Measurements from ENCODE around the gene ID3.
A peak's percentile ranks its signal among the peaks of the same experiment; 100 is the strongest.

Gene ID3

GRCh38 chr1:23558140-23558871 is 995 bp downstream of the ID3 start (continued):
- TF ChIP-seq ZBTB48 (tag by site-specific recombination; IDR thresholded peaks at IDR 0.05) (peak; percentile 38; the same call in 1 of the 2 replicates), OSR2 (tag by site-specific recombination; IDR thresholded peaks at IDR 0.05) (peak; percentile 73), ZNF146 (tag by site-specific recombination; IDR thresholded peaks at IDR 0.05) (no peak), ZSCAN30 (tag by site-specific recombination; IDR thresholded peaks at IDR 0.05) (0 out of 2 replicates have a peak, but pooled peaks have one; percentile 27), INSM2 (tag by site-specific recombination; IDR thresholded peaks at IDR 0.05) (peak; percentile 57; the same call in 1 of the 2 replicates), KLF8 (tag by site-specific recombination; IDR thresholded peaks at IDR 0.05) (peak; percentile 96), ZNF785 (tag by site-specific recombination; IDR thresholded peaks at IDR 0.05) (no peak), ZNF830 (tag by site-specific recombination; IDR thresholded peaks at IDR 0.05; ENCODE audit: low read depth) (no peak), ZBTB20 (tag by site-specific recombination; IDR thresholded peaks at IDR 0.05) (peak; percentile 85), ZEB2 (tag by site-specific recombination; IDR thresholded peaks at IDR 0.05) (peak; percentile 87), ZNF629 (tag by site-specific recombination; IDR thresholded peaks at IDR 0.05) (peak; percentile 80), FEZF1 (tag by site-specific recombination; IDR thresholded peaks at IDR 0.05) (peak; percentile 30; the same call in 1 of the 2 replicates), ZNF394 (tag by site-specific recombination; IDR thresholded peaks at IDR 0.05; ENCODE audit: borderline replicate concordance) (peak; percentile 42; the same call in 1 of the 2 replicates), ZNF366 (tag by site-specific recombination; conservative IDR thresholded peaks at IDR 0.05) (peak; percentile 66), ZSCAN5A (tag by site-specific recombination; IDR thresholded peaks at IDR 0.05) (0 out of 2 replicates have a peak, but pooled peaks have one; percentile 25), KLF17 (tag by site-specific recombination; IDR thresholded peaks at IDR 0.05) (peak; percentile 82; the same call in 1 of the 2 replicates), ZNF521 (tag by site-specific recombination; IDR thresholded peaks at IDR 0.05) (no peak), GLI4 (tag by site-specific recombination; IDR thresholded peaks at IDR 0.05) (no peak), ZNF341 (tag by site-specific recombination; IDR thresholded peaks at IDR 0.05; ENCODE audit: low read depth) (peak; percentile 72), ZNF398 (tag by site-specific recombination; IDR thresholded peaks at IDR 0.05) (peak; percentile 79), ZNF600 (tag by site-specific recombination; IDR thresholded peaks at IDR 0.05) (peak; percentile 99), ZNF2 (tag by site-specific recombination; IDR thresholded peaks at IDR 0.05) (0 out of 2 replicates have a peak, but pooled peaks have one; percentile 49), KLF7 (tag by site-specific recombination; IDR thresholded peaks at IDR 0.05; ENCODE audit: borderline replicate concordance) (peak; percentile 50; the same call in 1 of the 2 replicates), PATZ1 (tag by site-specific recombination; IDR thresholded peaks at IDR 0.05) (peak; percentile 97), ZNF510 (tag by site-specific recombination; IDR thresholded peaks at IDR 0.05; ENCODE audit: insufficient replicate concordance) (no peak), ZNF791 (tag by site-specific recombination; IDR thresholded peaks at IDR 0.05) (no peak), GLIS1 (tag by site-specific recombination; IDR thresholded peaks at IDR 0.05) (peak; percentile 98), ZNF391 (tag by site-specific recombination; IDR thresholded peaks at IDR 0.05; ENCODE audit: borderline replicate concordance, low read depth) (no peak), ZNF624 (tag by site-specific recombination; IDR thresholded peaks at IDR 0.05) (no peak), KLF10 (tag by site-specific recombination; IDR thresholded peaks at IDR 0.05) (peak; percentile 77), ZNF223 (tag by site-specific recombination; IDR thresholded peaks at IDR 0.05) (no peak)

All from HEK293 (cell line).